T-helper 1 cell treated with Interleukin-12 subunit alpha and Interleukin-12 subunit beta and Interleukin-4 antibody, amounts not matched to agents 30 μg/mL and 1 μg/mL, for 36 hours (primary cell): Measurements from ENCODE around the gene SPON2.

Experiments
- H3K27ac Mint-ChIP-seq: one replicate; pipeline ENCODE4 v1.8.0; 2021; ENCODE audit warnings: mild to moderate bottlenecking, mixed read lengths
- H3K27me3 Mint-ChIP-seq: one replicate; pipeline ENCODE4 v1.8.0; 2021; ENCODE audit warnings: low read depth, mixed read lengths
- H3K36me3 Mint-ChIP-seq: one replicate; pipeline ENCODE4 v1.8.0; 2021; ENCODE audit warnings: low read depth, mixed read lengths
- H3K4me1 Mint-ChIP-seq: one replicate; pipeline ENCODE4 v1.8.0; 2021; ENCODE audit warnings: low read depth, mixed read lengths
- H3K4me3 Mint-ChIP-seq: one replicate; pipeline ENCODE4 v1.8.0; 2021; ENCODE audit warnings: mild to moderate bottlenecking, moderate library complexity, mixed read lengths
- H3K9me3 Mint-ChIP-seq: one replicate; pipeline ENCODE4 v1.8.0; 2021; ENCODE audit warnings: mixed read lengths

Gene SPON2

DNA sequence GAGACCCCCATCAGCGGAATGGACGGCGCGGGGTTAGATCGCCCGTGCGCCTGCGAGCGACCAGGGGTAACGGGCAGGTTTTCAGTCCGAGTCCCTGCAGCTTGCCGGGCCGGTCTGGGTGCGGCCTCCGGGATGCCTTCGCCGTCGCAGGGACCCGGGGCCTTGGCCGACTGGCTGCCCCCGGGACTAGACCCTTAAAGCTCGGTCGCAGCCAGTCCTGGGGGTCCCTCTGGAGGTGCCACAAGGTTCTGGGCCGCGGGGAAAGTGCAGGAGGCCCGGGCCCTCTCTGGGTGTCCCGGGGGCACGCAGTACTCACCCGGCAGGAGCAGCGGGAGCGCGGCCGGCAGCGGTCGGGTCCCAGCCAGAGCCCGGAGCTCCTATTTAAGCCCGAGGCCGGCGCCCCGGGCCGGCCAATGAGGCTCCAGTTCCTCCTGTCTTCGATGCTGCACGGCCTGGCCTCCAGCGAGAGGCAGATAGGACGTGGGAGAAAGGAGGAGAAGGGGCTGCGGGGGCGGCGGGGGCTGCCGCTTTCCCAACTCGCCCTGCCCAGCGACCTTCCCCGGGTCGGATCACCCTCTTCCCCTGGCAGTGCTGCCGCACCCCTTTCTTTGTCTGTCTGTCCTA is at the start of gene SPON2:
SPON2 (minus strand) TSS at position 356 of the 624 bp plus-strand sequence.
- Mint-ChIP-seq H3K27ac (no peak within 1 kb of the TSS), H3K9me3 (no peaks in the 10 kb centered on the region), H3K27me3 (peaks cover 25% of the 10 kb centered on the region), H3K36me3 (peaks cover 2% of the 10 kb centered on the region), H3K4me1 (peaks cover 5% of the 10 kb centered on the region), H3K4me3 (peak within 1 kb of the TSS; percentile 54)

DNA sequence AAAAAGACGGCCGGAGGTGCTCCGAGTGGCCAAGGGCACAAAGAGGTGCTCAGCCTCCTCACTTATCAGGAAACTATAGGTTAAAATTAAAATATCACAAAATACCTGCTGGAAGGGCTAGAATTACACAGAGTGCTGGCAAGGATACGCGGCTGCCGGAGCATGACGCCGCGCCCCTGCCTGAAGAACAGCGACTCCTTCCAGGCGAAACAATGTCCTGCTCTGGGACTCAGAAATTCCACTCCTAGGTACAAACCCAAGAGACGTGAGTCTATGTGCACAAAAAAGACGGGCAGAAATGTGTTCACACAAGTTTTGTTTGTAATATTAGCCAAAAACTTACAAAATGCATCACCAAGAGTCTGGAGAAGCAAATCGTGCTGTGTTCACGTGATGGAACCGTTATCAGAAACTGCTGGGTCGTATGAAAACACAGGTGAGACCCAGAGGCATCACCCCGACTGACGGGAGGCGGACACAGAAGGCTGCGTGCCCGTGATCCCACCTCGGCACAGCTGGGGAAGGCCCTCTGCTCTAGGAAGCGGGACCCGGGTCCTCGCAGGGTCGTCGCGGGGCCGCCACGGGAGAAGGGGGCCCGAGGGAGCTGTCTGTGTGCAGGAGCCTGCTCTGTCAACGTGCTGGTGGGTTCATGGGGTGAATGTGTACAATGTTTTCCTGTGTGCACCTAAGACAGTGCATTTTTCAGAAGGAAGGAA is 48.9 kb upstream of the SPON2 start:
- Mint-ChIP-seq H3K36me3 (peaks cover 43% of the 10 kb centered on the region), H3K27ac (no peak overlapping the region), H3K27me3 (no peaks in the 10 kb centered on the region), H3K4me1 (peaks cover 23% of the 10 kb centered on the region), H3K4me3 (no peak overlapping the region), H3K9me3 (no peaks in the 10 kb centered on the region)

DNA sequence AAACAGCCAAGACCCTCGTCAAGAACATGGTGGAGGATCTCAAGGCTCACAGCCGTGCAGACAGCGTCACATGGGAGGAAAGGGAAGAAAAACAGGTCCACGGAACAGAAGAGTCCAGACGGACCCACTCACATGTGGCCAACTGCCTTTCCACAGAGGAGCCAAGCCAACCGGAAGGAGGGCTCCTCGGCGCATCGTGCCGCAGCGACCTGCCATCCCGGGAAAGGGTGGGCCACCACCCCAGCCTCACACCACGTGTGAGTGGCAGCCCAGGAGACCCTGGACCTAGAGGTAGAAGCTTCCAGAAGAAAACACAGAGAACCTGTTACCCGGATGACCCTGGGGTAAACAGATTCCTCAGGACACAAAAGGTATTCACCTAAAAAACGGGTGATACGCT is 48.2 kb upstream of the SPON2 start:
- Mint-ChIP-seq H3K4me3 (no peak overlapping the region), H3K4me1 (peaks cover 24% of the 10 kb centered on the region), H3K36me3 (peaks cover 43% of the 10 kb centered on the region), H3K27me3 (no peaks in the 10 kb centered on the region), H3K9me3 (no peaks in the 10 kb centered on the region), H3K27ac (no peak overlapping the region)

GRCh38 chr4:1219566-1219950 is 47.2 kb upstream of the SPON2 start:
- Mint-ChIP-seq H3K36me3 (peaks cover 38% of the 10 kb centered on the region), H3K4me3 (no peak overlapping the region), H3K27me3 (no peaks in the 10 kb centered on the region), H3K4me1 (peaks cover 24% of the 10 kb centered on the region), H3K9me3 (no peaks in the 10 kb centered on the region), H3K27ac (no peak overlapping the region)

- Mint-ChIP-seq H3K4me1 (peaks cover 24% of the 10 kb centered on the region), H3K36me3 (peaks cover 32% of the 10 kb centered on the region), H3K27me3 (no peaks in the 10 kb centered on the region), H3K9me3 (no peaks in the 10 kb centered on the region), H3K27ac (peak overlapping the region; percentile 34), H3K4me3 (no peak overlapping the region)
These were observed 46.5 kb upstream of the SPON2 start for GRCh38 chr4:1218634-1219565.

GRCh38 chr4:1217366-1217765 is 45.0 kb upstream of the SPON2 start:
- H3K4me3 Mint-ChIP-seq, result peak overlapping the region; percentile 57
- H3K27ac Mint-ChIP-seq, result peak overlapping the region; percentile 70
- H3K4me1 Mint-ChIP-seq, result peaks cover 24% of the 10 kb centered on the region
- H3K9me3 Mint-ChIP-seq, result no peaks in the 10 kb centered on the region
- peaks cover 32% of the 10 kb centered on the region for H3K36me3 Mint-ChIP-seq
- no peaks in the 10 kb centered on the region for H3K27me3 Mint-ChIP-seq

DNA sequence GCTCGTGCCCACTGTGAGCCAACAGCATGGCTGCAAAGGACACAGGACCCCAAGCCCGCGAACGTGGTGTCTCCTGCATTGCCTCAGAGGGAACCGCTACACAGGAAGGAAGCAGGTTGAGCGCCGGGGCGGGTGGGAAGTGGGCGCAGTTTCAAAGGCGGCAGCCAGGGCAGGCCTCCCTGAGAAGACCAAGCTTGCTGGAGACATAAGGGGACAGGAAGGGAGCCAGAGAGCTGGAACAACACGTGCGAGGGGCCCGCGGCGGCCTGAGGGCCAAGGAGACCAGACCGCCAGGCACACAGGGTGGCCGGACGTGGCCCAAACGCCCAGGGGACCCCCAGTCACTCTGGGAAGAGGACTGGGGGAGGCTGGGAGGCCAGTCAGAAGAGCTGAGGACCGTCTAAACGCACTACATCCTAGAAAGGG is 44.5 kb upstream of the SPON2 start:
- Mint-ChIP-seq H3K4me1 (peaks cover 24% of the 10 kb centered on the region), H3K9me3 (no peaks in the 10 kb centered on the region)

GRCh38 chr4:1216076-1216614 is 43.8 kb upstream of the SPON2 start:
- Mint-ChIP-seq H3K27me3 (no peaks in the 10 kb centered on the region), H3K36me3 (peaks cover 28% of the 10 kb centered on the region), H3K4me1 (peaks cover 24% of the 10 kb centered on the region), H3K9me3 (no peaks in the 10 kb centered on the region), H3K4me3 (no peak overlapping the region), H3K27ac (peak overlapping the region; percentile 73)

More for the DNA sequence above, 44.5 kb upstream of the SPON2 start:
- Mint-ChIP-seq H3K27me3 (no peaks in the 10 kb centered on the region), H3K27ac (peak overlapping the region; percentile 73), H3K4me3 (peak overlapping the region; percentile 57), H3K36me3 (peaks cover 32% of the 10 kb centered on the region)

GRCh38 chr4:1215141-1216075 is 43.0 kb upstream of the SPON2 start:
- H3K36me3 Mint-ChIP-seq, result peaks cover 20% of the 10 kb centered on the region
- no peaks in the 10 kb centered on the region for H3K27me3 Mint-ChIP-seq
- no peaks in the 10 kb centered on the region for H3K9me3 Mint-ChIP-seq
- H3K27ac Mint-ChIP-seq, result no peak overlapping the region
- peaks cover 24% of the 10 kb centered on the region for H3K4me1 Mint-ChIP-seq
- H3K4me3 Mint-ChIP-seq, result no peak overlapping the region

DNA sequence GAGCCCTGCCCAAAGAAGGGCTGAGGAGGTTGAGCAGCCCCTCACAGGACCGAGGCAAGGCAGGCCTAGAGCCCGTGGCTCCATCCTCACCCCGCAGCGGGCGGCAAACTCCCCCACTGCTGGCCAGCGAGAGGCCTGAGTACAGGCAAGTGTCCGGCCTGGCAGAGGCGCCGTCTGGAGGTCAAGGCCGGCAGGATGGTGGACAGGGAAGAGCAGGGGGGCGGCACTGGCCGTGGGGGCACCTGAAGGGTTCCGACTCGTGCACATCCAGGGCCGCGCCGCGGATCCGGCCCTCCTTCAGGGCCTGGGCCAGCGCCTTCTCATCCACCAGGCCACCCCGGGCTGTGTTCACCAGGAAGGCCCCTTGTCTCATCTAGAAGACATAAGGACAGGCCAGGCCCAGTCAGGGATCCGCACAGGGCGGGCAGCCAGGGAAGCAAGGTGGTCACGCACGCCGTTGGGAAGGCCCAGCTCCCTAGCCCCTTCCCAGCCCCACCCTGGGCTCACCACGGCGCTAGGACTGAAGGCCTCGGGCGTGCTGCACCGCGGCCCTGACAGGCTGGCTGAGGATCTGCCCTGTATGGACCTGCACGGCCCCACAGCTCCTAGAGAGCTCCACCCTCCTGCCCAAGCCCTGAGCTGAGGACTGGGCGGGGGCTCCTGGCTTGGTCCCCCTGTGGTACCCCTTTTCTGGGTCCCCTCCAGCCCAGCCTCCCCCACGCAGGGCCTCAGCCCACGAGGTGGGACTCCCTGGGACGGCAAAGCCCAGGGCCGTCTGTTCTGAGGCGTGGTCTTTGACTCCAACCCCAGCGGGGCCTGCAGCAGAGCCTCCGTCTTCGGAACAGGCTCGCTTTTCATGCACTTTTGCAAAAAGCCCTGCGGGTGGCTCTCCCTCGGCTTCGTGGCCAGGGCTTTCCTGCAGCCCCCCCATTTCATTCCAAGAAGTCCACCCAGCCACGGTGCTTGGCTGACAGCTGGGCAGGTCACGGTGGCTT is 42.0 kb upstream of the SPON2 start:
- Mint-ChIP-seq H3K36me3 (peaks cover 16% of the 10 kb centered on the region), H3K27ac (no peak overlapping the region), H3K4me1 (peaks cover 23% of the 10 kb centered on the region), H3K4me3 (no peak overlapping the region), H3K27me3 (no peaks in the 10 kb centered on the region), H3K9me3 (no peaks in the 10 kb centered on the region)

- no peak overlapping the region for H3K27ac Mint-ChIP-seq
- H3K9me3 Mint-ChIP-seq, result no peaks in the 10 kb centered on the region
- peaks cover 14% of the 10 kb centered on the region for H3K36me3 Mint-ChIP-seq
- no peaks in the 10 kb centered on the region for H3K27me3 Mint-ChIP-seq
- H3K4me1 Mint-ChIP-seq, result peaks cover 19% of the 10 kb centered on the region
- no peak overlapping the region for H3K4me3 Mint-ChIP-seq
These were observed 41.1 kb upstream of the SPON2 start for GRCh38 chr4:1213336-1213995.

DNA sequence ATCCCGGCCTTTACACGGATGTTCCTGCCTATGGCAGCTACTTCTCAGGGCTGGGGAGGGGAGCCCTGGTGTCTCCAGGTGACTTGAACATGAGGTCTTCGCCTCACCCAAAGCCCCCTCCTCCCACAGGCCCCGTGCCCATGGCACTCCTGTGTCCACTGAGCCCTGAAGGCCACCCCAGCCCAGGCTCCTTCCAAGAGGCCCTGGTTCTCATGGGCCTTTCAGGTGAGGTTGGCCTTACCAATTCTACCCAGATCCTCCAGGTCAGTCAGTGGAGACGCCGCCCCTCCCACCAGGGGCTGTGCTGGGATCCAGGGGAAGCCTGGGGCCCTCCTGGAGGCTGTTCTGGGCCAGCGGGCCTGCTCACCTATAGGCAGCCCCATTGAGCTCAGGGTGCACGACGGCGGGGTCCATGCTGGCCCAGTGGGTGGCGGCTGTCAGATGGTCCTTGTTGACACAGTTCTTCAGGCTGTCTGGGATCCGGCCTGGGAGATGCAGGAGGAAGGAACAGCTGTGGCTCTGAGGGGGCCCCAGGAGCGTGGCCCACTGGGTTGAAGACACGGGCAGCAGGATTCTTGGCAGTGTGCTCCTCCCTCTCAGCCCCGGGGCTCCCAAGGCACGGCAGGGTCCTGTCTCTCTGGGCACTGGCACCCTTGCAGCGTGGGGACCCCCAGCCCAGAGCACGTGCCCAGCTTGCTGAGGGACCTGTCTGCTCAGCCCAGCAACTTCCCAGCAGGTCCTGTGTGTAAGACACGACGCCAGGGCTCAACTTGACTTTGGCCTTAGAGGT is 40.4 kb upstream of the SPON2 start:
- Mint-ChIP-seq H3K9me3 (no peaks in the 10 kb centered on the region), H3K36me3 (peaks cover 10% of the 10 kb centered on the region), H3K27ac (no peak overlapping the region), H3K27me3 (no peaks in the 10 kb centered on the region), H3K4me3 (no peak overlapping the region), H3K4me1 (peaks cover 15% of the 10 kb centered on the region)
